Adrenal gland (tissue), 19 donors: ENCODE data around the gene SYDE1. TPM values are rescaled to one million over a fixed set of nuclear protein-coding genes. Genes with fewer than 3 reads are reported as not detected.
A peak's percentile ranks its signal among the peaks of the same experiment; 100 is the strongest.
"Not testable (repeated sequence)": the region's sequence is repeated elsewhere in the genome, so short reads cannot be mapped to it uniquely, and the experiment has no call there.

Source experiments
- DNase-seq, 7 donors: peaks; one replicate each; pipeline ENCODE4 v3.0.0-alpha.2; 2019 to 2020
- H3K27ac ChIP-seq, 5 donors: fragments of 200-600 bp; sonication (generic) in 4 of 5; 1 replicate in 3 of 5; 2 replicates in 2 of 5; pipeline versions ENCODE4 v1.5.1 to v1.8.0; 2016 to 2020; ENCODE audit warnings: mild to moderate bottlenecking in 1 of 5
- H3K27me3 ChIP-seq: fragments of 200-600 bp; 2 replicates; pipeline ENCODE4 v1.8.0; 2021
- H3K36me3 ChIP-seq, 2 donors: fragments of 200-600 bp; replicated peaks in 1 of 2; 1 replicate in 1 of 2; 2 replicates in 1 of 2; pipeline versions ENCODE4 v1.5.1 to v1.8.0; 2018 to 2022
- H3K4me1 ChIP-seq, 2 donors: fragments of 200-600 bp; replicated peaks in 1 of 2; 1 replicate in 1 of 2; 2 replicates in 1 of 2; pipeline versions ENCODE4 v1.5.1 to v1.8.0; 2018 to 2021
- H3K4me3 ChIP-seq, 4 donors: fragments of 200-600 bp; sonication (generic) in 3 of 4; one replicate each; pipeline ENCODE4 v1.5.1; 2016 to 2018
- H3K9me3 ChIP-seq, 3 donors: fragments of 200-600 bp; sonication (generic) in 1 of 3; replicated peaks in 1 of 3; 1 replicate in 2 of 3; 2 replicates in 1 of 3; pipeline versions ENCODE4 v1.5.1 to v1.8.0; 2016 to 2021
- POLR2A ChIP-seq, 2 donors: fragments of 450-650 bp; IDR thresholded peaks; one replicate each; pipeline ENCODE4 v1.6.1; 2017; ENCODE audit warnings: antibody characterized with exemption in 2 of 2, mild to moderate bottlenecking in 2 of 2, moderate library complexity in 1 of 2
- WGBS, 4 donors: extraction: QIAGEN DNeasy Blood & Tissue Kit in 2 of 4; methylation state at CpG; one replicate each; pipeline versions ENCODE4 v1.1.5 to v1.1.7; 2013 to 2017; 5-methylcytosine and 5-hydroxymethylcytosine counted together
- intact Hi-C, 2 donors: fragments of 100-400 bp; cut with DNase I; formaldehyde crosslinking; loops; one replicate each; pipeline versions ENCODE4 v1.14.1 to v1.15.0; 2022 to 2023
- long read RNA-seq, 10 donors: library from polyadenylated mRNA in 3 of 10; unstranded in 2 of 10; stranded (forward) in 1 of 10; transcript quantifications; one replicate each; pipeline ENCODE4 v2.0.0 and lab custom pipeline, GENCODE V29; 2021 to 2026
- polyA plus RNA-seq, 3 donors: library from polyadenylated mRNA; stranded (reverse); fragments of 200-250 nt in 2 of 3; fragments of 350-450 nt in 1 of 3; fragmentation: Illumina TruSeq in 1 of 3; extraction: RNeasy Lipid Tissue Mini Kit (QIAGEN cat#74804) in 1 of 3; gene quantifications; one replicate each; pipeline ENCODE4 v1.2.3, GENCODE V29; 2013 to 2014
- total RNA-seq, 9 donors: library from RNA; depleted of rRNA in 4 of 9; stranded (reverse); fragments of >200 nt in 4 of 9; fragments of 120-200 nt in 1 of 9; fragmentation: NEBNext Ultra II Directional in 1 of 9; extraction: Animal tissue kit (Norgen Biotek cat#: 25700) in 1 of 9; gene quantifications; one replicate each; pipeline versions ENCODE4 v1.1.0 to v1.2.4, GENCODE V29; 2013 to 2023
- TF ChIP-seq, protein P1 (sequence below), 6 experiments: fragments of 450-650 bp in 4 of 6; fragments of 200-600 bp in 2 of 6; sonication (generic) in 1 of 6; IDR thresholded peaks; 1 replicate in 5 of 6; 2 replicates in 1 of 6; pipeline versions ENCODE4 v1.5.1 to v1.8.0; 2016 to 2021; ENCODE audit warnings: antibody characterized with exemption in 6 of 6, mild to moderate bottlenecking in 2 of 6, moderate library complexity in 1 of 6
- donor health status: healthy with polysubstance abuse.
- donor health status: Bipolar disorder and iron deficiency.
- donor health status: DM: yes; HTN: yes; CAD: no.
- donor health status: DM: no; HTN: no; CAD: no.
- donor health status: DM: no; HTN: no; CAD: no.
- donor health status: DM: yes; HTN: yes; CAD: no.

SYDE1 gene, protein sequence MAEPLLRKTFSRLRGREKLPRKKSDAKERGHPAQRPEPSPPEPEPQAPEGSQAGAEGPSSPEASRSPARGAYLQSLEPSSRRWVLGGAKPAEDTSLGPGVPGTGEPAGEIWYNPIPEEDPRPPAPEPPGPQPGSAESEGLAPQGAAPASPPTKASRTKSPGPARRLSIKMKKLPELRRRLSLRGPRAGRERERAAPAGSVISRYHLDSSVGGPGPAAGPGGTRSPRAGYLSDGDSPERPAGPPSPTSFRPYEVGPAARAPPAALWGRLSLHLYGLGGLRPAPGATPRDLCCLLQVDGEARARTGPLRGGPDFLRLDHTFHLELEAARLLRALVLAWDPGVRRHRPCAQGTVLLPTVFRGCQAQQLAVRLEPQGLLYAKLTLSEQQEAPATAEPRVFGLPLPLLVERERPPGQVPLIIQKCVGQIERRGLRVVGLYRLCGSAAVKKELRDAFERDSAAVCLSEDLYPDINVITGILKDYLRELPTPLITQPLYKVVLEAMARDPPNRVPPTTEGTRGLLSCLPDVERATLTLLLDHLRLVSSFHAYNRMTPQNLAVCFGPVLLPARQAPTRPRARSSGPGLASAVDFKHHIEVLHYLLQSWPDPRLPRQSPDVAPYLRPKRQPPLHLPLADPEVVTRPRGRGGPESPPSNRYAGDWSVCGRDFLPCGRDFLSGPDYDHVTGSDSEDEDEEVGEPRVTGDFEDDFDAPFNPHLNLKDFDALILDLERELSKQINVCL
- 10 to 100 TPM in 8 of 9 donors, 1 to 10 TPM in 1; 5.0 to 45.1 (median 31.2) TPM for total RNA-seq
- polyA plus RNA-seq, result 10 to 100 TPM in 2 of 3 donors, 1 to 10 TPM in 1; 2.5 to 14.2 (median 11.5) TPM
- long read RNA-seq, donor 1, result 0 reads
- long read RNA-seq, donor 2, partial matches to known transcripts, result 0 of 1 reads
- long read RNA-seq, donor 2, other reads (novel, unspliced or antisense), result 0 of 1 reads
- long read RNA-seq, donor 3, partial matches to known transcripts, result 0 of 1 reads
- long read RNA-seq, donor 3, other reads (novel, unspliced or antisense), result 0 of 1 reads
- long read RNA-seq, donor 4, partial matches to known transcripts, result 0 of 1 reads
- long read RNA-seq, donor 4, other reads (novel, unspliced or antisense), result 1 of 1 reads
- long read RNA-seq, donor 5, transcript SYDE1-201 (8 exons, 3,264 nt), result major isoform, 44 of 66 reads
- long read RNA-seq, donor 5, partial matches to known transcripts, result 11 of 66 reads
- long read RNA-seq, donor 5, other reads (novel, unspliced or antisense), result 6 of 66 reads
- long read RNA-seq, donor 6, result 0 reads
- long read RNA-seq, donor 7, result 0 reads
- long read RNA-seq, donor 8, partial matches to known transcripts, result 97 of 154 reads
- long read RNA-seq, donor 8, other reads (novel, unspliced or antisense), result 53 of 154 reads
- long read RNA-seq, donor 9, partial matches to known transcripts, result 0 of 1 reads
- long read RNA-seq, donor 9, other reads (novel, unspliced or antisense), result 0 of 1 reads
- long read RNA-seq, donor 10, partial matches to known transcripts, result 0 of 1 reads
- long read RNA-seq, donor 10, other reads (novel, unspliced or antisense), result 0 of 1 reads

- peak in 5 of 7 donors; percentile 26 to 54 (median 43) for DNase-seq
- intact Hi-C loops, result no loop called here
- peak within 1 kb of the TSS in 4 of 5 donors; percentile 64 to 95 (median 76) for H3K27ac ChIP-seq
- no peaks in the 10 kb centered on the region for H3K27me3 ChIP-seq
- H3K36me3 ChIP-seq, result peaks cover 0 to 27% of the 10 kb centered on the region in 2 donors
- H3K4me1 ChIP-seq, result peaks cover 0 to 5% of the 10 kb centered on the region in 2 donors
- TF ChIP-seq, protein P1, sequence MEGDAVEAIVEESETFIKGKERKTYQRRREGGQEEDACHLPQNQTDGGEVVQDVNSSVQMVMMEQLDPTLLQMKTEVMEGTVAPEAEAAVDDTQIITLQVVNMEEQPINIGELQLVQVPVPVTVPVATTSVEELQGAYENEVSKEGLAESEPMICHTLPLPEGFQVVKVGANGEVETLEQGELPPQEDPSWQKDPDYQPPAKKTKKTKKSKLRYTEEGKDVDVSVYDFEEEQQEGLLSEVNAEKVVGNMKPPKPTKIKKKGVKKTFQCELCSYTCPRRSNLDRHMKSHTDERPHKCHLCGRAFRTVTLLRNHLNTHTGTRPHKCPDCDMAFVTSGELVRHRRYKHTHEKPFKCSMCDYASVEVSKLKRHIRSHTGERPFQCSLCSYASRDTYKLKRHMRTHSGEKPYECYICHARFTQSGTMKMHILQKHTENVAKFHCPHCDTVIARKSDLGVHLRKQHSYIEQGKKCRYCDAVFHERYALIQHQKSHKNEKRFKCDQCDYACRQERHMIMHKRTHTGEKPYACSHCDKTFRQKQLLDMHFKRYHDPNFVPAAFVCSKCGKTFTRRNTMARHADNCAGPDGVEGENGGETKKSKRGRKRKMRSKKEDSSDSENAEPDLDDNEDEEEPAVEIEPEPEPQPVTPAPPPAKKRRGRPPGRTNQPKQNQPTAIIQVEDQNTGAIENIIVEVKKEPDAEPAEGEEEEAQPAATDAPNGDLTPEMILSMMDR (IDR thresholded peaks at IDR 0.05), result no peak
- peak; percentile 44 to 52 for TF ChIP-seq POLR2A (IDR thresholded peaks at IDR 0.05)
- H3K4me3 ChIP-seq, result peak within 1 kb of the TSS in 3 of 4 donors; percentile 18 to 96 (median 55)
- WGBS, 4 donors, result 2 to 13% (median 4%) methylated on average over 17 to 73 of the region's 78 CpGs
- peaks cover 0 to 5% (median 0%) of the 10 kb centered on the region in 3 donors for H3K9me3 ChIP-seq
These were observed at the start of gene SYDE1 for GRCh38 chr19:15107061-15108010. SYDE1 (plus strand) TSS chr19:15107401; CDS start chr19:15107434, 33 bp downstream.

GRCh38 chr19:15062036-15062435, 45.2 kb upstream of the SYDE1 start:
- H3K27me3 ChIP-seq, result peaks cover 12% of the 10 kb centered on the region

GRCh38 chr19:15070386-15070785, 36.8 kb upstream of the SYDE1 start:
- H3K36me3 ChIP-seq, H3K9me3 ChIP-seq, intact Hi-C loops, H3K4me3 ChIP-seq, H3K27me3 ChIP-seq, H3K4me1 ChIP-seq, H3K27ac ChIP-seq, DNase-seq: not testable (repeated sequence)
- 56 to 77% (median 68%) methylated on average over 4 of the region's 4 CpGs for WGBS, 4 donors

More at GRCh38 chr19:15062036-15062435, 45.2 kb upstream of the SYDE1 start:
- no peak overlapping the region for H3K27ac ChIP-seq
- H3K4me1 ChIP-seq, result no peaks in the 10 kb centered on the region
- TF ChIP-seq, protein P1 (IDR thresholded peaks at IDR 0.05), result no peak
- no peak for TF ChIP-seq POLR2A (IDR thresholded peaks at IDR 0.05)
- no peak overlapping the region for H3K4me3 ChIP-seq
- intact Hi-C loops, result no loop called here
- no peaks in the 10 kb centered on the region for H3K36me3 ChIP-seq
- no peaks in the 10 kb centered on the region for H3K9me3 ChIP-seq
- DNase-seq, result no peak
- 79 to 83% (median 80%) methylated on average over 12 of the region's 12 CpGs for WGBS, 4 donors
